ENCODE results near the gene NACA.
"Not testable (repeated sequence)": the region's sequence is repeated elsewhere in the genome, so short reads cannot be mapped to it uniquely, and the experiment has no call there.

Gene NACA

DNA sequence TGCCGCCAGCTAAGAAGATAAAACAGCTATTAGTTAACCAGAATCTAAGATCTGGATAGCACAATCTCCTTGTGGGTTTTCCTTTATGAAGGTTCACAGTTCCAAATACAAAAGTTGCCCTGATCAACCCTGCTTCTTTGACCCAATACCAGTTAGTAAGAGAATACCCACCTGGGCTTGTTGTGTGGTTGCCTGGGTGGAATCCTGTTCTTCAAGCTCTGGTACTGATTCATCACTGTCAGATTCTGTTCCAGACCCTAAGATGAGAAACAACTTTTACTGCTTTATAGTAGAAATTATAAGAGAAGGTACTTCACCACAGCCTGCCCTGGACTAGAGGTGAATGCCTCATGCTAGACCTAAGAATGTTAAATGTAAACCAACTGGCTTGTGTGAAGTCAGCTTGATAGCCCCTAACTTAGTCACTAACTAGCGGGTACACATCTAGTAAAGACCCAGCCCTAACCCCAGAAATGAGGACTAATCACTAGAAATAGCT, 10.6 kb downstream of the NACA start:
- Histone ChIP-seq H3K27ac (ENCODE audit: low read depth, low read length) (no peak overlapping the region; the same call in 1 of the 2 replicates), H3K4me2 (ENCODE audit: low read length) (no peak overlapping the region), H3K36me3 (ENCODE audit: control insufficient read depth, low read length) (peaks cover 79% of the 10 kb centered on the region), H3K4me1 (ENCODE audit: control insufficient read depth, low read length) (peaks cover 60% of the 10 kb centered on the region), H3K79me2 (ENCODE audit: control insufficient read depth, low read length) (peaks cover 48% of the 10 kb centered on the region), H3F3A (ENCODE audit: control insufficient read depth, insufficient read depth) (peaks cover 56% of the 10 kb centered on the region), H4K20me1 (ENCODE audit: control insufficient read depth, insufficient read depth, low read depth, low read length) (peaks cover 22% of the 10 kb centered on the region), H3K27me3 (ENCODE audit: control insufficient read depth, low read length) (no peaks in the 10 kb centered on the region), H3K9me2 (replicated peaks; ENCODE audit: control insufficient read depth, low read length) (no peaks in the 10 kb centered on the region), H3K4me3 (ENCODE audit: low read length) (no peak overlapping the region), H3K9me3 (ENCODE audit: control insufficient read depth, insufficient read depth, low read length) (no peaks in the 10 kb centered on the region)
- TF ChIP-seq, protein P1, sequence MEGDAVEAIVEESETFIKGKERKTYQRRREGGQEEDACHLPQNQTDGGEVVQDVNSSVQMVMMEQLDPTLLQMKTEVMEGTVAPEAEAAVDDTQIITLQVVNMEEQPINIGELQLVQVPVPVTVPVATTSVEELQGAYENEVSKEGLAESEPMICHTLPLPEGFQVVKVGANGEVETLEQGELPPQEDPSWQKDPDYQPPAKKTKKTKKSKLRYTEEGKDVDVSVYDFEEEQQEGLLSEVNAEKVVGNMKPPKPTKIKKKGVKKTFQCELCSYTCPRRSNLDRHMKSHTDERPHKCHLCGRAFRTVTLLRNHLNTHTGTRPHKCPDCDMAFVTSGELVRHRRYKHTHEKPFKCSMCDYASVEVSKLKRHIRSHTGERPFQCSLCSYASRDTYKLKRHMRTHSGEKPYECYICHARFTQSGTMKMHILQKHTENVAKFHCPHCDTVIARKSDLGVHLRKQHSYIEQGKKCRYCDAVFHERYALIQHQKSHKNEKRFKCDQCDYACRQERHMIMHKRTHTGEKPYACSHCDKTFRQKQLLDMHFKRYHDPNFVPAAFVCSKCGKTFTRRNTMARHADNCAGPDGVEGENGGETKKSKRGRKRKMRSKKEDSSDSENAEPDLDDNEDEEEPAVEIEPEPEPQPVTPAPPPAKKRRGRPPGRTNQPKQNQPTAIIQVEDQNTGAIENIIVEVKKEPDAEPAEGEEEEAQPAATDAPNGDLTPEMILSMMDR (IDR thresholded peaks at IDR 0.05; ENCODE audit: low read depth, low read length, poor library complexity, severe bottlenecking) = no peak
- no peak for TF ChIP-seq EZH2phosphoT487 (IDR thresholded peaks at IDR 0.05; ENCODE audit: borderline replicate concordance, low read length)

GRCh38 chr12:56713345-56713744, 11.8 kb downstream of the NACA start:
- Histone ChIP-seq H3K4me3 (ENCODE audit: low read length) (no peak overlapping the region), H3K9me3 (ENCODE audit: control insufficient read depth, insufficient read depth, low read length) (no peaks in the 10 kb centered on the region), H3K79me2 (ENCODE audit: control insufficient read depth, low read length) (peaks cover 37% of the 10 kb centered on the region), H3K27ac (ENCODE audit: low read depth, low read length) (no peak overlapping the region), H3K27me3 (ENCODE audit: control insufficient read depth, low read length) (no peaks in the 10 kb centered on the region), H4K20me1 (ENCODE audit: control insufficient read depth, insufficient read depth, low read depth, low read length) (peaks cover 12% of the 10 kb centered on the region), H3K4me2 (ENCODE audit: low read length) (no peak overlapping the region), H3K4me1 (ENCODE audit: control insufficient read depth, low read length) (peaks cover 48% of the 10 kb centered on the region), H3K9me2 (replicated peaks; ENCODE audit: control insufficient read depth, low read length) (no peaks in the 10 kb centered on the region), H3K36me3 (ENCODE audit: control insufficient read depth, low read length) (peaks cover 68% of the 10 kb centered on the region), H3F3A (ENCODE audit: control insufficient read depth, insufficient read depth) (peaks cover 56% of the 10 kb centered on the region)
- TF ChIP-seq, protein P1 (IDR thresholded peaks at IDR 0.05; ENCODE audit: low read depth, low read length, poor library complexity, severe bottlenecking) = no peak
- no peak for TF ChIP-seq EZH2phosphoT487 (IDR thresholded peaks at IDR 0.05; ENCODE audit: borderline replicate concordance, low read length)

DNA sequence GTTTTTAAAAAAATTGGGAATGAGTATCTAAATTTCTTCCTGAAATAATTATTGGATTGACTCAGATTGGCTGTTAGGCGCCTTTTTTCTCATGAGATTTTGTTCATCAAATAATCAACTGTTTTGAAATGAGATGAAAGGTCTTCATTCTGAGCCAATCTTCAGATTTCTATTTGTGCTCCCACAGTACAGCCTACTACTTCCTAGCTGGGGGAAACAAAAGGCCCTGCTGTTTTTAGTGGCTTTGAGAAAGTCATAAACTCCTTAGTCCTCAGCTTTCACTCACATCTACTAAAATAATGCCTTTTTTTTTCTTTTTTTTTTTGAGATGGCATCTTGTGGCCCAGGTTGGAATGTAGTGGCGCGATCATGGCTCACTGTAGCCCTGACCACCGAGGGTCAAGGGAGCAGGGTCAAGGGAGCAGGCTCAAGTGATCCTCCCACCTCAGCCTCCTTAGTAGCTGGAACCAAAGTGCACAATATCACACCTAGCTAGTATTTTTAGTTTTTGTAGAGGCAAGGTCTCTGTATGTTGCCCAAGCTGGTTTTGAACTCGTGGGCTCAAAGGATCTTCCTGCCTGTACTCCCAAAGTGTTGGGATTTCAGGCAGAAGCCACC, 15.2 kb downstream of the NACA start:
- Histone ChIP-seq H3K79me2 (ENCODE audit: control insufficient read depth, low read length) (peaks cover 5% of the 10 kb centered on the region), H3K4me1 (ENCODE audit: control insufficient read depth, low read length) (peaks cover 26% of the 10 kb centered on the region), H3K4me2 (ENCODE audit: low read length) (no peak overlapping the region), H3K4me3 (ENCODE audit: low read length) (no peak overlapping the region), H3K9me2 (replicated peaks; ENCODE audit: control insufficient read depth, low read length) (no peaks in the 10 kb centered on the region), H3K27ac (ENCODE audit: low read depth, low read length) (no peak overlapping the region), H3K36me3 (ENCODE audit: control insufficient read depth, low read length) (peaks cover 38% of the 10 kb centered on the region), H3F3A (ENCODE audit: control insufficient read depth, insufficient read depth) (peaks cover 51% of the 10 kb centered on the region), H3K9me3 (ENCODE audit: control insufficient read depth, insufficient read depth, low read length) (no peaks in the 10 kb centered on the region), H4K20me1 (ENCODE audit: control insufficient read depth, insufficient read depth, low read depth, low read length) (peaks cover 10% of the 10 kb centered on the region), H3K27me3 (ENCODE audit: control insufficient read depth, low read length) (no peaks in the 10 kb centered on the region)
- TF ChIP-seq EZH2phosphoT487 (IDR thresholded peaks at IDR 0.05; ENCODE audit: borderline replicate concordance, low read length) = no peak
- TF ChIP-seq, protein P1 (IDR thresholded peaks at IDR 0.05; ENCODE audit: low read depth, low read length, poor library complexity, severe bottlenecking) = no peak

- H3K4me3 ChIP-seq (ENCODE audit: low read length); H3K79me2 ChIP-seq (ENCODE audit: control insufficient read depth, low read length); H3F3A ChIP-seq (ENCODE audit: control insufficient read depth, insufficient read depth); H3K36me3 ChIP-seq (ENCODE audit: control insufficient read depth, low read length); H3K27ac ChIP-seq (ENCODE audit: low read depth, low read length); H4K20me1 ChIP-seq (ENCODE audit: control insufficient read depth, insufficient read depth, low read depth, low read length); H3K4me2 ChIP-seq (ENCODE audit: low read length); H3K9me3 ChIP-seq (ENCODE audit: control insufficient read depth, insufficient read depth, low read length); H3K9me2 ChIP-seq (replicated peaks; ENCODE audit: control insufficient read depth, low read length); H3K27me3 ChIP-seq (ENCODE audit: control insufficient read depth, low read length): not testable (repeated sequence)
- H3K4me1 ChIP-seq (ENCODE audit: control insufficient read depth, low read length) = peaks cover 21% of the 10 kb centered on the region
Measured at GRCh38 chr12:56704522-56704921, 20.6 kb downstream of the NACA start.
